Small intestine (tissue), 7 donors: Measurements from ENCODE around the gene ABHD8. TPM values are rescaled to one million over a fixed set of nuclear protein-coding genes. Genes with fewer than 3 reads are reported as not detected.

Source experiments
- DNase-seq, 2 donors: peaks; one replicate each; pipeline versions ENCODE4 v3.0.0 to v3.0.0-alpha.2; 2013
- FAIRE-seq: peaks from 2 replicates; lab custom pipeline; 2012; peaks lifted over from hg19 to GRCh38; lab: Jason Lieb, UNC
- H3K27ac ChIP-seq, 3 donors: one replicate each; pipeline ENCODE4 v1.5.1; 2013; ENCODE audit warnings: low read length in 2 of 3, mild to moderate bottlenecking in 2 of 3, control low read depth in 1 of 3, inconsistent platforms in 1 of 3, low read depth in 1 of 3, moderate library complexity in 1 of 3
- H3K27me3 ChIP-seq, 3 donors: one replicate each; pipeline ENCODE4 v1.6.1; 2013; ENCODE audit warnings: low read length in 3 of 3, inconsistent platforms in 1 of 3; ENCODE audit not compliant: control insufficient read depth in 3 of 3, insufficient read depth in 3 of 3
- H3K36me3 ChIP-seq, 3 donors: one replicate each; pipeline ENCODE4 v1.6.1; 2013; ENCODE audit warnings: low read length in 3 of 3, inconsistent platforms in 1 of 3, low read depth in 1 of 3, mild to moderate bottlenecking in 1 of 3, moderate library complexity in 1 of 3; ENCODE audit not compliant: control insufficient read depth in 3 of 3, insufficient read depth in 2 of 3
- H3K4me1 ChIP-seq, 3 donors: one replicate each; pipeline ENCODE4 v1.6.1; 2013; ENCODE audit warnings: low read length in 2 of 3, inconsistent platforms in 1 of 3, low read depth in 1 of 3, mild to moderate bottlenecking in 1 of 3, moderate library complexity in 1 of 3; ENCODE audit not compliant: control insufficient read depth in 3 of 3, insufficient read depth in 2 of 3
- H3K4me3 ChIP-seq, 3 donors: one replicate each; pipeline ENCODE4 v1.5.1; 2013; ENCODE audit warnings: low read length in 3 of 3, control low read depth in 1 of 3, inconsistent platforms in 1 of 3, low read depth in 1 of 3, mild to moderate bottlenecking in 1 of 3, moderate library complexity in 1 of 3
- H3K9me3 ChIP-seq, 2 donors: one replicate each; pipeline ENCODE4 v1.6.1; 2013; ENCODE audit warnings: low read depth in 1 of 2, low read length in 1 of 2; ENCODE audit not compliant: control insufficient read depth in 2 of 2, insufficient read depth in 1 of 2
- WGBS, 3 donors: extraction: QIAGEN DNeasy Blood & Tissue Kit; methylation state at CpG; one replicate each; pipeline ENCODE4 v1.1.7; 2013; 5-methylcytosine and 5-hydroxymethylcytosine counted together
- polyA plus RNA-seq, 4 donors: library from polyadenylated mRNA; stranded (reverse) in 3 of 4; unstranded in 1 of 4; fragments of 200-250 nt in 3 of 4; fragments of 120-200 nt in 1 of 4; gene quantifications; one replicate each; pipeline versions ENCODE4 v1.2.1 to v1.2.3, GENCODE V29; 2013
- donor health status: healthy with polysubstance abuse.
- donor health status: control.
- donor health status: control.
- donor health status: Bipolar disorder and iron deficiency.
- donor health status: healthy.

The ABHD8 gene
- polyA plus RNA-seq, 4 donors: 2.2 to 5.1 (median 3.9) TPM

- H3K27ac ChIP-seq: peak overlapping the region in 2 of 3 donors; percentile 28 to 63
- WGBS, 3 donors: 1 to 3% (median 1%) methylated on average over 36 to 46 of the region's 46 CpGs
- peak overlapping the region; percentile 47 to 52 (median 52) for H3K4me3 ChIP-seq
- H3K27me3 ChIP-seq: no peaks in the 10 kb centered on the region
- peaks cover 0 to 13% (median 0%) of the 10 kb centered on the region in 3 donors for H3K36me3 ChIP-seq
- H3K4me1 ChIP-seq: peaks cover 0 to 4% (median 0%) of the 10 kb centered on the region in 3 donors
- FAIRE-seq (no peak), DNase-seq (peak; percentile 85 to 90)
- peaks cover 0 to 3% of the 10 kb centered on the region in 2 donors for H3K9me3 ChIP-seq
Observed at GRCh38 chr19:17292301-17293074, 10.7 kb downstream of the ABHD8 start.

GRCh38 chr19:17289489-17289888 is 13.7 kb downstream of the ABHD8 start:
- DNase-seq: peak; percentile 43 to 62
- 13 to 19% (median 15%) methylated on average over 21 to 22 of the region's 22 CpGs for WGBS, 3 donors
- no peak overlapping the region for H3K4me3 ChIP-seq
- H3K36me3 ChIP-seq: peaks cover 0 to 7% (median 0%) of the 10 kb centered on the region in 3 donors
- H3K27me3 ChIP-seq: no peaks in the 10 kb centered on the region
- peaks cover 0 to 9% (median 0%) of the 10 kb centered on the region in 3 donors for H3K4me1 ChIP-seq
- H3K27ac ChIP-seq: no peak overlapping the region
- no peak for FAIRE-seq
- peaks cover 0 to 3% of the 10 kb centered on the region in 2 donors for H3K9me3 ChIP-seq

- no peak overlapping the region for H3K4me3 ChIP-seq
- H3K36me3 ChIP-seq: no peaks in the 10 kb centered on the region
- no peak overlapping the region for H3K27ac ChIP-seq
- WGBS, 3 donors: 38 to 73% (median 66%) methylated on average over 9 of the region's 9 CpGs
- H3K9me3 ChIP-seq: no peaks in the 10 kb centered on the region
- DNase-seq (peak in 1 of 2 donors; percentile 47), FAIRE-seq (no peak)
- H3K27me3 ChIP-seq: peaks cover 0 to 7% (median under 1%) of the 10 kb centered on the region in 3 donors
- H3K4me1 ChIP-seq: peaks cover under 1 to 12% (median 2%) of the 10 kb centered on the region in 3 donors
Observed at GRCh38 chr19:17286752-17287151, 16.5 kb downstream of the ABHD8 start.

GRCh38 chr19:17286263-17286662 is 17.0 kb downstream of the ABHD8 start:
- WGBS, 3 donors: 81 to 92% (median 87%) methylated on average over 11 of the region's 11 CpGs
- Histone ChIP-seq H3K27ac (no peak overlapping the region), H3K9me3 (no peaks in the 10 kb centered on the region), H3K4me1 (peaks cover 2 to 17% (median 2%) of the 10 kb centered on the region in 3 donors), H3K4me3 (no peak overlapping the region), H3K27me3 (peaks cover 0 to 12% (median 3%) of the 10 kb centered on the region in 3 donors), H3K36me3 (no peaks in the 10 kb centered on the region)
- no peak for FAIRE-seq
- DNase-seq: no peak

GRCh38 chr19:17285415-17286135 is 17.6 kb downstream of the ABHD8 start:
- WGBS, 3 donors: 88 to 90% (median 89%) methylated on average over 18 of the region's 18 CpGs

GRCh38 chr19:17283504-17283996 is 19.7 kb downstream of the ABHD8 start:
- peaks cover 0 to 14% (median 0%) of the 10 kb centered on the region in 3 donors for H3K36me3 ChIP-seq
- no peak for DNase-seq
- H3K4me3 ChIP-seq: no peak overlapping the region
- H3K4me1 ChIP-seq: peaks cover 2 to 17% (median 2%) of the 10 kb centered on the region in 3 donors
- no peak overlapping the region for H3K27ac ChIP-seq
- 82 to 91% (median 86%) methylated on average over 7 of the region's 7 CpGs for WGBS, 3 donors
- FAIRE-seq: no peak
- H3K27me3 ChIP-seq: peaks cover 0 to 14% (median 3%) of the 10 kb centered on the region in 3 donors
- no peaks in the 10 kb centered on the region for H3K9me3 ChIP-seq

More at GRCh38 chr19:17285415-17286135, 17.6 kb downstream of the ABHD8 start:
- Histone ChIP-seq H3K9me3 (no peaks in the 10 kb centered on the region), H3K27me3 (peaks cover 0 to 14% (median 3%) of the 10 kb centered on the region in 3 donors), H3K36me3 (no peaks in the 10 kb centered on the region), H3K27ac (no peak overlapping the region), H3K4me3 (no peak overlapping the region), H3K4me1 (peaks cover 2 to 17% (median 2%) of the 10 kb centered on the region in 3 donors)
- FAIRE-seq: no peak
- no peak for DNase-seq

GRCh38 chr19:17282488-17283125 is 20.6 kb downstream of the ABHD8 start:
- peak overlapping the region in 1 of 3 donors; percentile 40 for H3K4me3 ChIP-seq
- H3K4me1 ChIP-seq: peaks cover 2 to 17% (median 2%) of the 10 kb centered on the region in 3 donors
- DNase-seq: peak; percentile 79 to 89
- 3 to 4% (median 3%) methylated on average over 30 to 45 of the region's 45 CpGs for WGBS, 3 donors
- peaks cover 0 to 17% (median 0%) of the 10 kb centered on the region in 3 donors for H3K36me3 ChIP-seq
- FAIRE-seq: no peak
- no peaks in the 10 kb centered on the region for H3K9me3 ChIP-seq
- no peak overlapping the region for H3K27ac ChIP-seq
- H3K27me3 ChIP-seq: peaks cover 0 to 14% (median 3%) of the 10 kb centered on the region in 3 donors
